GM19463 (cell line): ENCODE data around the gene ASTL.

ENCODE experiments used
- ATAC-seq: cut with Tn5 transposase; IDR thresholded peaks from one replicate; pipeline ENCODE4 v1.9.1; 2021; ENCODE audit warnings: mild to moderate bottlenecking, moderate library complexity; ENCODE audit not compliant: unreplicated experiment

The ASTL gene

DNA sequence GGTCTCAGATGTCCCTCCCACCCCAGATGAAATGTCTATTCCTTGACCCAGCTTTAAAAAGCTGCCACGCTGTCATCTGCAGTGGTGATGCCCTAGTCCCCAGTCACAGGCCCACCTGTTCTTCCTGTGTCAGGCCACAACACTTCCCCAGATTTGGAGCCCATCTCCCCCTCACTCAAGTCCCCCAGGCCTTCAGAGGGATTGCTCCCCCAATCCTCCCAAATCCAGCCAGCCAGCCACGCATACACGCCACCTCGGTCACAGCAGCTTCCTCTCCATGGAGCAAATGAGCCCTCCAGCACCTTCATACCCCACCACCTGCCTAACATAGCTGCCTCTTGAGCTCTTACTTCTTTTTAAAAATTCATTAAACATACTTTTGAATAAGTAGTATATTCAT is 7.8 kb downstream of the ASTL start:
- ATAC-seq: no peak

GRCh38 chr2:96129528-96130120 is 8.7 kb downstream of the ASTL start:
- no peak for ATAC-seq

DNA sequence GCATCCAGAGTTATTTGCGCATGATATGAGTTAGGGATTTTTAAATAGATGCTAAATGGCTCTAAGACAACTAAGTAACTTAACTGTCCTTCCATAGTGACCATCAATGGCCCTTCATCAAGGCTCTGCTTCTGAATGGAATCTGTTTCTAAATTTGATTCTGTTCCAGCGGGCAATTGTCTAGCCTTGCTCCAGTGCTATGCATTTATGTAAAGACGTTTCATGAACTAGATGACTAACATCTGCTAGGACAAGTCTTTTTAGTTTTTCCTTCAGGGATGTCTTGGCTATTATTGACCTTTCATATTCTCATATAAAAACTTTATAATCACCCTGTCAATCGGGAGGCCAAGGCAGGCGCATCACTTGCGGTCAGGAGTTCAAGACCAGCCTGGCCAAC is 9.8 kb downstream of the ASTL start:
- ATAC-seq: no peak

DNA sequence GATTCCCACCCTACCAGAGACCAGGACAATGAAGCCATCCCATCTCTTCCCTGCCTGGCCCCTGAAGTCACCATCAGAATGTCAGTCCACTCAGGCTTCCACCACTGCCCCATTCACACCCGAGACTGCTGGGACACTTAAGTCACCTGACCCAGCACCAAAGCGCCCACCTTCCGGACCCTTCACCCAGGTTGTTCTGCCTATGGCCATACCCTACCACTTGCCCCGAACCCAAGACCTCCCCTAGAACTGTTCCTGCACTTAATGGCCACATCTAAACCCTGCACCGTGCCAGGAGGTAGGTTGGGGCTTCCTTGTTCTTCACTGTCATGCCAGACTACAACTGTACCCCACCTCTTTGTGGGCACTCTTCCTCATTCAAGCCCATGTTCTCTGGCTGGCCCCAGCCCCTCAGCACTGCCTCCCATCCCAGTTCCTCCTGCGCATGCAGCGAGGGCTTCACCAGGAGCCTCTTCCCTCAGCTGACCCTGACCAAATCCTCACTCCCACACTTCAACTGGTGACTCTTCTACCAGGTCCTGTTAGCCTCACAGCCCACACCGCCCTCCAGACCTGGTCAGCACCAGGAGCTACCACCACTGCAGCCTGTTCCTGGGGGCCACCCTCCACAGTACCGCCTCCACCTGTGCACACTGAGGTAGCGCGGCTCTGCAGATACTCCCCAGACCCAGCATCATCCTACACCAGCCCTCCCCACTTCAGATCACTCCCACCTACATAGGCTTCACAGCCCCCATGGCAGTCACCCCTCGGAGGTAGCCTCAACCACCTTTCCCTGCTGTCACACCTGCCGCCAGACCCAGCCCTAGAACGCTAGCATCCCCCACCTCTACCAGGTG is 13.7 kb downstream of the ASTL start:
- no peak for ATAC-seq

- no peak for ATAC-seq
These were observed 14.4 kb downstream of the ASTL start for GRCh38 chr2:96123936-96124335.

DNA sequence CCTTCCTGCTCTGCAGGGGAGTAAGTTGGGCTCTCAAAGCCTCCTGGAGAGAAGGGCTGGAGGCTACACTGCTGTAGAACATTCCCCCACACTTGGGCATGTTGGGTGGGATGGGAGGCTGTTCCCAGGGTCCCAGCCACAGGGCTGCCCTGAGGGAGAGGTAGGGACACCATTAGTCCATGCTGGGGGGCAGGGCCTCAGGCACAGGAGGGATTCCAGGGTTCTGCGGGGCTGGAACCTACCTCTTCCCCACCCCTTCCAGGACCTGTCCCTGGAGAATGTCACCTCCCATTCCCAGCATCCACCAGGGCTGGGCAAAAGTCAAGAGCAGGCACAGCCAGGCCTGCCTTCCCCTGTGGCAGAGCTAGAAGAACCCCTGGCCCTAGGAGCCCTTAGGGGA is 15.0 kb downstream of the ASTL start:
- no peak for ATAC-seq

- ATAC-seq: no peak
These were observed 15.9 kb downstream of the ASTL start for GRCh38 chr2:96122391-96122790.

GRCh38 chr2:96121414-96121813 is 16.9 kb downstream of the ASTL start:
- no peak for ATAC-seq

GRCh38 chr2:96120991-96121390 is 17.3 kb downstream of the ASTL start:
- no peak for ATAC-seq

GRCh38 chr2:96120091-96120720 is 18.1 kb downstream of the ASTL start:
- no peak for ATAC-seq

DNA sequence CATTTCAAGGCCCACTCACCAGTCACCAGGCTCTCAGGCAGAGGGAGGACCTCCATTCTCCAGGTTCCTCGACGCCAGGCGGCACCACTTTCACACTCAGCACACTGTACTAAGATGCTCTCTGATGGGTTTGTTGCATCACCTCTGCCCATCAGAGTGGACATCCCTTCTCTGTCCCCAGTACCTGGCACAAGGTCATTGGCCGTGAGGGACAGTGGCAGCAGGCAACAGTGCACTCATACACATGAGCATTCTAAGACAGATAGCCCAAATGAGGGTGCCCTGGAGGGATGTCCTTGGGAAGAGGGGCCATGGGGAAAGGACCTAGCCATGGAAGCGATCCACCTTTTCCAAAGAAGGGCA is 18.9 kb downstream of the ASTL start:
- ATAC-seq: no peak

- ATAC-seq: no peak
These were observed 19.5 kb downstream of the ASTL start for GRCh38 chr2:96118698-96119388.

- ATAC-seq: no peak
These were observed 20.4 kb downstream of the ASTL start for GRCh38 chr2:96117701-96118588.

GRCh38 chr2:96116879-96117533 is 21.3 kb downstream of the ASTL start:
- peak; percentile 81 for ATAC-seq

GRCh38 chr2:96116424-96116878 is 21.9 kb downstream of the ASTL start, which contains the start of gene ADRA2B:
Gene ADRA2B (minus strand): TSS chr2:96116571. CDS start chr2:96116149, 422 bp downstream.
- ATAC-seq: peak; percentile 44

DNA sequence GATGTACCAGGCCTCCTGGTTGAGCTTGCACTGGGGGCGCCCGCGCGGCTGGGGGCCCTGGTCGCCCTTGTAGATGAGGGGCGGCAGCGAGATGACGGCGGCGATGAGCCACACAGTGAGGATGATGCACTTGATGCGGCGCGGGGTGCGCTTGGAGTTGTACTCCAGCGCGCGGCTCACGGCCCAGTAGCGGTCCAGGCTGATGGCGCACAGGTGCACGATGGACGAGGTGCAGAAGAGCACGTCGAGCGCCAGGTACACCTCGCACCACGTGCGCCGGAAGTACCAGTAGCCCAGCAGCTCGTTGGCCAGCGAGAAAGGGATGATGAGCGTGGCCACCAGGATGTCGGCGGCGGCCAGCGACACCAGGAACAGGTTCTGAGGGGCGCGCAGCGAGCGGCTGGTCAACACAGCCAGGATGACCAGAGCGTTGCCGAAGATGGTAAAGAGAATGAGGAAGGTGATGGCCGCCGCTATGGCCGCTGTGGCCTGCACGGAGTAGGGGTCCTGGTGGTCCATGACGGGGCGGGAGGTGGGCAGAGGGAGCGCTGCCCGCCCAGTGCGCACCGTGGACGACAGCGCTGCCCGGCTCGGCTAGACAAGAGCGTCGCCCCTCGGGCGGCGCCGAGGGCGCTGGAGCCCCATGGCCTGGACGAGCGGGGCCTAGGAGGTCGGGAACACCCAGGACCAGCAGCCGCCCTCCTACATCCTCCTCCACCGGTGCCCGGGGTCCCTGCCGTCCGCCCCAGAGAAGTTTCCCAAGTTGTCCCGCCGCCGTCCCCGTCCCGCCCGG is 22.5 kb downstream of the ASTL start:
- ATAC-seq: no peak

GRCh38 chr2:96114903-96115581 is 23.3 kb downstream of the ASTL start:
- ATAC-seq: no peak

DNA sequence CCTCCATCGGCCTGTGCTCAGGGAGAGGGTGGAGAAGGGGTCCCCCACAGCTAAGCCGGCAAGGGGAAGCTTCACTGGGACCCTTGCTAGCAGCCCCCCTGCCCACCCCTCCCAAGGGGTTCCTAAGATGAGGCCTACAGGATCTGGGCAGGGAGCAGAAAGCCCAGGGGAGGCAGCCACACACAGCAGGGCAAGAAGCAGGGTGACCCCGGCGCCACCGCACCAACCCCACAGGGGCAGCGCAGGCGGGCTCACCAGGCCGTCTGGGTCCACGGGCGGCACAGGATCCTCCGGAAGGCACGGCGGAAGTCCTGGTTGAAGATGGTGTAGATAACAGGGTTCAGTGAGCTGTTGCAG is 23.8 kb downstream of the ASTL start:
- ATAC-seq: no peak

DNA sequence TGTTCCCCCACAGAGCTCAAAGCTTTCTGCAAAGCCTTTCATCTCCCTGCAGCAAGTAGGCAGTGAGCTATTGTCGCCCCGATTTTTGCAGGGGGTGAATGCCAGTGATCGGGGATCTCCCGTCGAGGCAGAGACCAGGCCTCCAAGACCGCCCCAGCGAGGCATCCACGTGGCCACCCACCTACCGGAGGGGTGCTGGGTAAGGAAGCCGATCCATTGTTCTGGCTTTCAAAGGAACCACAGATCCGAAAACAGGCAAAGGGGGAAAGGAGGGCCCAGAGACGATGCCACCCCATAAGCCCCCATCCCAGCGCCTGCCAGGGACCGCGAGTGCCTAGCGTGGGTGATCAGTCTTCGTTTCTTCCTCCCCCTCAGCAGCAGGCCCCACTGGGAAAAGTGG is 24.4 kb downstream of the ASTL start:
- ATAC-seq: no peak
